A549 (cell line): ENCODE data around the gene BCL2L1. TPM values are rescaled to one million over a fixed set of nuclear protein-coding genes. Genes with fewer than 3 reads are reported as not detected.

Experiments used
- ATAC-seq, 2 experiments: fragments of 200-7000 bp in 1 of 2; fragments of >200 bp in 1 of 2; cut with Nextera tagmentation in 1 of 2; cut with Tn5 transposase in 1 of 2; 3 replicates each; pipeline versions ENCODE4 v1.8.0 to v1.9.1; 2018 to 2020; ENCODE audit warnings: mild to moderate bottlenecking in 1 of 2, moderate library complexity in 1 of 2
- CTCF ChIA-PET: fragments of 300-600 bp; sonication (Branson Sonifier 250); formaldehyde crosslinking; extraction: SDS; loops from one replicate; lab custom pipeline; 2021; ENCODE audit warnings: antibody characterized with exemption, inconsistent platforms; lab: Yijun Ruan, JAX
- POLR2A ChIA-PET: fragments of 350-600 bp; formaldehyde crosslinking; extraction: SDS; loops from one replicate; lab custom pipeline; 2021; ENCODE audit warnings: antibody characterized with exemption, inconsistent platforms; lab: Yijun Ruan, JAX
- DNase-seq, 2 experiments: peaks; one replicate each; pipeline versions ENCODE4 v3.0.0 to v3.0.0-alpha.2; 2011 to 2016; ENCODE audit warnings: low read depth in 1 of 2, low spot score in 1 of 2
- FAIRE-seq: peaks from 2 replicates; lab custom pipeline; 2011; peaks lifted over from hg19 to GRCh38; lab: Jason Lieb, UNC
- H3K27ac ChIP-seq, 2 experiments: fragments of >200 bp; sonication (Bioruptor Twin); formaldehyde crosslinking; 3 replicates each; pipeline ENCODE4 v1.5.1; 2016 to 2017
- H3K4me1 ChIP-seq: fragments of >200 bp; sonication (Bioruptor Twin); formaldehyde crosslinking; 3 replicates; pipeline ENCODE4 v1.6.1; 2016
- H3K4me2 ChIP-seq: fragments of >200 bp; sonication (Bioruptor Twin); formaldehyde crosslinking; 3 replicates; pipeline ENCODE4 v1.6.1; 2016
- H3K4me3 ChIP-seq: fragments of >200 bp; sonication (Bioruptor Twin); formaldehyde crosslinking; 3 replicates; pipeline ENCODE4 v1.5.1; 2016
- H3K9me3 ChIP-seq: fragments of >200 bp; sonication (Bioruptor Twin); formaldehyde crosslinking; 3 replicates; pipeline ENCODE4 v1.6.1; 2016
- BCL3 ChIP-seq: fragments of >200 bp; sonication (Bioruptor Twin); formaldehyde crosslinking; IDR thresholded peaks from 3 replicates; pipeline ENCODE4 v1.6.1; 2016
- CBX2 ChIP-seq: fragments of 200-600 bp; sonication (generic); IDR thresholded peaks from 2 replicates; pipeline ENCODE4 v1.6.1; 2016; ENCODE audit warnings: low read depth, mild to moderate bottlenecking, borderline replicate concordance
- CBX8 ChIP-seq: fragments of 200-600 bp; sonication (generic); IDR thresholded peaks from 2 replicates; pipeline ENCODE4 v1.6.1; 2016
- CEBPB ChIP-seq, 2 experiments: fragments of >200 bp in 1 of 2; sonication (Bioruptor Twin) in 1 of 2; formaldehyde crosslinking in 1 of 2; IDR thresholded peaks; 2 replicates each; pipeline ENCODE4 v1.6.1; 2012 to 2016
- CHD2 ChIP-seq: fragments of 150-350 bp; IDR thresholded peaks from 2 replicates; pipeline ENCODE4 v1.6.1; 2014; ENCODE audit warnings: low read length; ENCODE audit not compliant: partially characterized antibody
- ESRRA ChIP-seq: fragments of 150-350 bp; IDR thresholded peaks from 2 replicates; pipeline ENCODE4 v1.6.1; 2014; ENCODE audit warnings: mild to moderate bottlenecking, low read length, borderline replicate concordance
- HMGXB4 ChIP-seq: fragments of 250-450 bp; sonication (Bioruptor Pico); IDR thresholded peaks from 2 replicates; pipeline ENCODE4 v1.5.0; 2021; ENCODE audit warnings: mild to moderate bottlenecking, moderate library complexity, borderline replicate concordance
- HOXB13 ChIP-seq: fragments of 250-450 bp; sonication (Bioruptor Pico); IDR thresholded peaks from 2 replicates; pipeline ENCODE4 v1.5.0; 2020; ENCODE audit warnings: low read depth, mild to moderate bottlenecking, moderate library complexity
- JUN ChIP-seq, 2 experiments: fragments of >200 bp; sonication (Bioruptor Twin); formaldehyde crosslinking; IDR thresholded peaks; 2 replicates in 1 of 2; 3 replicates in 1 of 2; pipeline ENCODE4 v1.6.1; 2016 to 2017
- KDM1A ChIP-seq: fragments of 200-600 bp; sonication (generic); IDR thresholded peaks from 2 replicates; pipeline ENCODE4 v1.6.1; 2016; ENCODE audit warnings: low read depth, mild to moderate bottlenecking
- KDM5A ChIP-seq: fragments of 200-600 bp; sonication (generic); IDR thresholded peaks from 2 replicates; pipeline ENCODE4 v1.6.1; 2016; ENCODE audit warnings: antibody characterized with exemption, mild to moderate bottlenecking
- NPAS2 ChIP-seq: fragments of 250-450 bp; sonication (Bioruptor Pico); IDR thresholded peaks from 2 replicates; pipeline ENCODE4 v1.8.0; 2022; ENCODE audit warnings: mild to moderate bottlenecking, moderate library complexity, borderline replicate concordance
- PHF8 ChIP-seq: fragments of 200-600 bp; sonication (generic); IDR thresholded peaks from 2 replicates; pipeline ENCODE4 v1.6.1; 2016; ENCODE audit warnings: low read depth, mild to moderate bottlenecking, antibody characterized with exemption, moderate library complexity, borderline replicate concordance
- RCOR1 ChIP-seq: fragments of 150-350 bp; IDR thresholded peaks from 2 replicates; pipeline ENCODE4 v1.6.1; 2014; ENCODE audit warnings: antibody characterized with exemption, low read length, low read depth
- RNF2 ChIP-seq: fragments of 200-600 bp; sonication (generic); IDR thresholded peaks from 2 replicates; pipeline ENCODE4 v1.6.1; 2016; ENCODE audit warnings: low read depth, mild to moderate bottlenecking, antibody characterized with exemption, moderate library complexity, borderline replicate concordance
- SMC3 ChIP-seq: fragments of >200 bp; sonication (Bioruptor Twin); formaldehyde crosslinking; IDR thresholded peaks from 3 replicates; pipeline ENCODE4 v1.6.1; 2018; ENCODE audit warnings: inconsistent platforms
- SREBF2 ChIP-seq: fragments of 450-650 bp; IDR thresholded peaks from 2 replicates; pipeline ENCODE4 v1.6.1; 2014; ENCODE audit warnings: mild to moderate bottlenecking, moderate library complexity
- TFCP2L1 ChIP-seq: fragments of 250-450 bp; sonication (Bioruptor Pico); IDR thresholded peaks from 2 replicates; pipeline ENCODE4 v1.5.0; 2021; ENCODE audit warnings: mild to moderate bottlenecking
- USF2 ChIP-seq: fragments of 450-650 bp; IDR thresholded peaks from 2 replicates; pipeline ENCODE4 v1.6.1; 2014; ENCODE audit warnings: antibody characterized with exemption
- ZC3H11A ChIP-seq: fragments of 450-650 bp; IDR thresholded peaks from 2 replicates; pipeline ENCODE4 v1.6.1; 2014; ENCODE audit warnings: antibody characterized with exemption, mild to moderate bottlenecking
- ZFP36 ChIP-seq: fragments of 450-650 bp; IDR thresholded peaks from 2 replicates; pipeline ENCODE4 v1.6.1; 2014; ENCODE audit warnings: borderline replicate concordance; ENCODE audit not compliant: partially characterized antibody
- ZNF302 ChIP-seq: fragments of 250-450 bp; sonication (Bioruptor Pico); IDR thresholded peaks from 2 replicates; pipeline ENCODE4 v1.9.0; 2021; ENCODE audit warnings: inconsistent platforms, mild to moderate bottlenecking, moderate library complexity
- WGBS: methylation state at CpG from one replicate; pipeline ENCODE4 v1.1.6; 2017; ENCODE audit errors: missing lambda C conversion rate; 5-methylcytosine and 5-hydroxymethylcytosine counted together
- polyA plus RNA-seq, 4 experiments: library from polyadenylated mRNA; depleted of rRNA in 3 of 4; stranded (reverse); fragments of >200 nt; fragmentation: RNase III in 1 of 4; extraction: RNeasy Plus Mini Kit Qiagen cat#74134 plus additional on column Dnase treatment in 1 of 4; gene quantifications; 2 replicates in 3 of 4; 3 replicates in 1 of 4; pipeline ENCODE4 v1.2.3, GENCODE V29; 2011 to 2017
- TF ChIP-seq, protein P1 (sequence below): fragments of >200 bp; sonication (Bioruptor Twin); formaldehyde crosslinking; IDR thresholded peaks from 3 replicates; pipeline ENCODE4 v1.5.1; 2016

BCL2L1 gene
- polyA plus RNA-seq, 2 of the 4 experiments (the other 2 are of a cell fraction): 154 to 178 TPM

DNA sequence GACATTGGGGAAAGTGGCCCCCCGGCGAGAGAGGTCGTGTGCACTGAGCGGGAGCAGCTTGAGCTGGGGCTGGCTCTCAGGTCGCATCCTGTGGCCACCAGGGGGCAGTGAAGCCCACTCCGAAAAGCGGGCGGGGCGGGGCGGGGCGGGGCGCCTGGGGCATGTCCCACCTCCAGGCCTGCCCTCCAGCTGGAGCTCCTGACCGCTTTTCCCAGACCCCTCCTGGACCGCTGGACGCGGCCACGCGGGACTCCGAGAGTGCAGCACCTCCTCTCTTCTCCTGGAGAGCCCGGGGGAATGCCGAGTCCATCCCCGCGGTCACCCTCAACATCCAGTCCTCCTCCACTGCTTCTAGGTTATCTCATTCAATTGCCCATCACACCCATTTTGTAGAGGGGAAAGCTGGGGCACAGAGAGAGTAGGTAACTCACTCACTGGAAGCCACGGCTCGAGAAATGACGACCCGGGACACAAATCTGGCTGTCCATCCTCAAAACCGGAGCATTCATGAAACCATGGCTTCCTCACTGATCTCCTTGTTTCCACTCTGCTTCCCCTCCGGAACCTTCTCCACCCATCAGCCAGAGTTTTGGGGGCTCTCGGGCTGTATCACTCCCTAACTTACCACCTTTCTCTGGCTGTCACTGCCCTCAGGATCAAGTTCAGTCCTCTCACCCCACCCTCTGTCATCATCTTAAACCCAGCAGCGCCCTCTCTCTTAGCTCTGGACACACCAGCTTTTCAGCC is 60.9 kb downstream of the BCL2L1 start (continued):
- 0 out of 3 replicates have a peak, but pooled peaks have one; percentile 53 for TF ChIP-seq BCL3
- peak; percentile 66; the same call in 1 of the 2 replicates for TF ChIP-seq KDM1A
- TF ChIP-seq SREBF2: no peak
- no peak for TF ChIP-seq CBX8
- TF ChIP-seq HOXB13: no peak
- TF ChIP-seq RNF2: no peak
- no peak for TF ChIP-seq ZFP36
- no peak for TF ChIP-seq RCOR1
- peak; percentile 92 for TF ChIP-seq SMC3
- no peak for TF ChIP-seq HMGXB4 (CRISPR knock-in tag)
- TF ChIP-seq ESRRA: no peak
- no peak for TF ChIP-seq CEBPB (IDR thresholded peaks at IDR 0.05)
- no peak; the same call in 1 of the 2 replicates for TF ChIP-seq TFCP2L1
- no peak; the same call in 1 of the 2 replicates for TF ChIP-seq KDM5A
- no peak for TF ChIP-seq CHD2
- TF ChIP-seq ZC3H11A: no peak
- TF ChIP-seq USF2: no peak
- TF ChIP-seq ZNF302 (CRISPR knock-in tag): no peak
- peak; percentile 78 to 86 for TF ChIP-seq JUN (IDR thresholded peaks at IDR 0.05)

DNA sequence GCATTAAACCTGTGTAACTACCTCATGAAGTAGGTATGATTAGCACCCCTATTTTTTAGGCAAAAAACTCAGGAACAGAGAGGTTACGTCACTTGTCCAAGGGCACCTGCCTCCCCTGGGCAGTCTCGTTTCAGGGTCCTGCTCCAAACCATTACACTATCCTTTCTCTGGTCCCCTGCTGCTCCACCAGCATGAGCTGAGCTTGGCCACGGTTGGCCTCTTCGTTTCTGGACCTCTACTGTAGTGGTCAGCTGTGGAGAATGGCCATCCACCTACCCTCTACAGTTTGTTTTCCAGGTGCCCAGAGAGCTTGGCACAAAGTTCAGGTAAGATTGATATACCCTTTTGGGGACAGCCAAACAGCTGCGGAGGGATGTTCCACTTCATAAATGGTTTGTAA is 68.1 kb downstream of the BCL2L1 start:
- no peak overlapping the region for H3K4me2 ChIP-seq
- no peaks in the 10 kb centered on the region for H3K9me3 ChIP-seq
- H3K27ac ChIP-seq: no peak overlapping the region
- no peak overlapping the region for H3K4me3 ChIP-seq
- peak in 1 of 2 experiments; percentile 44; a peak in 4 of 6 replicates for ATAC-seq
- 0 out of 3 replicates have a peak, but pooled peaks cover 5% of the 10 kb centered on the region for H3K4me1 ChIP-seq
- no peak for TF ChIP-seq CBX2
- no peak for TF ChIP-seq PHF8
- TF ChIP-seq NPAS2: no peak
- no peak for TF ChIP-seq RNF2
- TF ChIP-seq, protein P1, sequence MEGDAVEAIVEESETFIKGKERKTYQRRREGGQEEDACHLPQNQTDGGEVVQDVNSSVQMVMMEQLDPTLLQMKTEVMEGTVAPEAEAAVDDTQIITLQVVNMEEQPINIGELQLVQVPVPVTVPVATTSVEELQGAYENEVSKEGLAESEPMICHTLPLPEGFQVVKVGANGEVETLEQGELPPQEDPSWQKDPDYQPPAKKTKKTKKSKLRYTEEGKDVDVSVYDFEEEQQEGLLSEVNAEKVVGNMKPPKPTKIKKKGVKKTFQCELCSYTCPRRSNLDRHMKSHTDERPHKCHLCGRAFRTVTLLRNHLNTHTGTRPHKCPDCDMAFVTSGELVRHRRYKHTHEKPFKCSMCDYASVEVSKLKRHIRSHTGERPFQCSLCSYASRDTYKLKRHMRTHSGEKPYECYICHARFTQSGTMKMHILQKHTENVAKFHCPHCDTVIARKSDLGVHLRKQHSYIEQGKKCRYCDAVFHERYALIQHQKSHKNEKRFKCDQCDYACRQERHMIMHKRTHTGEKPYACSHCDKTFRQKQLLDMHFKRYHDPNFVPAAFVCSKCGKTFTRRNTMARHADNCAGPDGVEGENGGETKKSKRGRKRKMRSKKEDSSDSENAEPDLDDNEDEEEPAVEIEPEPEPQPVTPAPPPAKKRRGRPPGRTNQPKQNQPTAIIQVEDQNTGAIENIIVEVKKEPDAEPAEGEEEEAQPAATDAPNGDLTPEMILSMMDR: no peak
- no peak for TF ChIP-seq SREBF2
- ChIA-PET CTCF (interaction anchor here (1.1 to 16.4 kb wide), 6 partner anchors 8 to 96 kb away, joined by 4 to 489 read pairs (median 30); partner anchors contain the start of gene BCL2L1), POLR2A (no interaction called here)
- no peak for FAIRE-seq
- DNase-seq: no peak
- 54% methylated on average over 5 of the region's 5 CpGs for WGBS
